SK-N-DZ (cell line): Measurements from ENCODE around the gene EP400.

Experiments used
- DNase-seq: peaks from one replicate; pipeline ENCODE4 v3.0.0-alpha.2; 2015; ENCODE audit warnings: low spot score

The EP400 gene

DNA sequence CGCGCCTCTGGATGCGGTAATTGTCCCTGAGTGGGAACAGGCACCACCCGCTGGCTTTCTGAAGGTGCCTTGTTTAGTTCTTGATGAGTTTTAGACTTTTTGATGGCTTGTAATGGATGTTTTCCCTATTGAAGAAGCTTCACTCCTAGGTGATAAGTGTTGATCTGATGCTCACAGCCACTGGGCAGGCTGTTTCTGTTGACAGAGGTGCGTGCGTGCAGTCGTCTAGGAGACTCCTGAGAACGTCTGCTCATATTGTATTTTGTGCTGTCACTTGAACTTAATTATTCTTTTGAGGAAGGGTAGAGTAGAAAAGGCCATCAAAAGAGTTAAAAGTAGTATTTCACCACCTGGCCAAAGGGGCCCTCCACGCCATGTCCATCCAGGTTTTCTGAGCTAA is 70.5 kb downstream of the EP400 start:
- no peak for DNase-seq

DNA sequence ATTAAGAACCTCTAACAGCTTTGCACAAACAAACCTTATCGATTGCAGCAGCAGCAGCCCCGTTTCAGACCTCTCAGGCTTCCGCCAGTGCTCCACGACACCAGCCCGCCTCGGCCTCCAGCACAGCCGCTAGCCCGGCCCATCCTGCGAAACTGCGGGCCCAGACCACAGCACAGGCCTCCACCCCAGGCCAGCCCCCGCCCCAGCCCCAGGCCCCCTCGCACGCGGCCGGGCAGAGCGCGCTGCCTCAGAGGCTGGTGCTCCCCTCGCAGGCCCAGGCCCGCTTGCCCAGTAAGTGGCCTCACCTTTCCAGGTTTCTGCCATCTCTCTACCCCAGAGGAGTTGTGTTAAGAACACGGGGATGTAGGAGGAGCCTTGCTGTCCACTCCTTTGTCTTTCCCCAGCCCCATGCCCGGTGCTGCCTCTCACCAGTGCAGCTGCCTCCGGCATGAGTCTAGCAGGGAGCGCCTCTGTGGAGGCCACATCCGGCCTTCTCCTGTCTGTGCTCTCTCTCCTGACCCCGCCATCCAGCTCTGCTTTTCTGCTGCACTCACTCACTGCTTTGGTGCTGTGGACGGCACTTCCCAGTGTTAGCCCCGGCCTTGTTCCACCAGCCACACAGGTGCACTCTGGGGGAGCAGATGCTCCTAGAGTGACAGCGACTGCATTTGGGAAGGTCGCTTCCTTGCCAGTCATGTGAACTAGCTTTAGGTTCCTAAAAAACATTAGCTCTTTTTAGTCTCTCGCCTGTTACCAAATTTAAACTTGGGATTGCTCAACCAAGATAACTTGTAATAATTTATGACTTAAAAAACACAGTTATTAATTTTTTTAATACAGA is 71.5 kb downstream of the EP400 start:
- no peak for DNase-seq

DNA sequence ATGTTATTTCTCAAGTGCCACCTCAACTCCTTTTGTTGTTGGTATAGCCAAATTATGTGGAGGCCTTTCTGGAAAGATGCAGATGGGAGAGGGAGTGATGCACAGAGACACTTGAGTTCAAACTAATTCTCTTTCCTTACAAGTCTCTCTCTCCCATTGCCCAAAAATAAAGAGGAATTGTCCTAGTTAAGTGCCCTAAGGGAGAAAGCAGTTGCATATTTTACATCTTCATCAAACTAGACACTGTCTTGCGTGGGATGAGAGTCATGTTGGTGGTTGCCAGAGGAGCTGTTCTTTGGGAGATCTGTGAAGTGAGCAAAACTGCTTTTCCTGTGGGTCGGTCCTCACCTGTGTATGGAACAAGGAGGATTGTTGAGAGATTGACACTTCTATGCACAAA is 72.2 kb downstream of the EP400 start:
- DNase-seq, result no peak

DNA sequence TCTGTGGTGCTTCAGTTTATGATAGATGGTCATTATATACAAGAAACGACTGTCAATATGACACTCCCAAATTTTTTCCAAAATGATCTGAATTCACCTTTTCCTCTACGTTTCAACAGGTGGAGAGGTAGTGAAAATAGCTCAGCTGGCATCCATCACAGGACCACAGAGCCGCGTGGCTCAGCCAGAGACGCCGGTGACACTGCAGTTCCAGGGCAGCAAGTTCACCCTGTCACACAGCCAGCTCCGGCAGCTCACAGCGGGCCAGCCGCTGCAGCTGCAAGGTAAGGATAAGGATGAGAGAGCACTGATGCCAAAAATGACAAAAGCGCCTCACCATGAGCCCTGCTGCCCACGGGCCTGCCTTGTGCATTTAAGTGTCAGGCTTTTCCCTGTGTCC is 73.9 kb downstream of the EP400 start:
- DNase-seq, result no peak

DNA sequence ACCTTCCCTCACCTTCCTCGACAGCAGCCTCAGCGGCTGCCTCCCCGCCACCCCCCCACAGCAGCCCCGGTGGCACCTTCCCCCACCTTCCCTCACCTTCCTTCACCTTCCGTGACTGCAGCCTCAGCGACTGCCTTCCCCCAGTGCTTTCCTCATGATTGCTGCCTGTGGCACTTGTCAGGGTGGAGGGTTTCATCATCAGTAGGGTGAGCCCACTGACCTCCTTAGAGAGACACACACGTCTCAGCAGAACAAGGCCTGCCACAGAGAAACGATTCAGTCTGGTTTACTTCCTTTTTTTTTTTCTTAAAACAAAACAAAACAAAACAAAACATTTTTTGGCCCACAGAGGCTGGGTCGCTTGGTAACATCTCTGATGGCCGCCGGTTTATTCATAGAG is 75.0 kb downstream of the EP400 start:
- DNase-seq, result no peak

DNA sequence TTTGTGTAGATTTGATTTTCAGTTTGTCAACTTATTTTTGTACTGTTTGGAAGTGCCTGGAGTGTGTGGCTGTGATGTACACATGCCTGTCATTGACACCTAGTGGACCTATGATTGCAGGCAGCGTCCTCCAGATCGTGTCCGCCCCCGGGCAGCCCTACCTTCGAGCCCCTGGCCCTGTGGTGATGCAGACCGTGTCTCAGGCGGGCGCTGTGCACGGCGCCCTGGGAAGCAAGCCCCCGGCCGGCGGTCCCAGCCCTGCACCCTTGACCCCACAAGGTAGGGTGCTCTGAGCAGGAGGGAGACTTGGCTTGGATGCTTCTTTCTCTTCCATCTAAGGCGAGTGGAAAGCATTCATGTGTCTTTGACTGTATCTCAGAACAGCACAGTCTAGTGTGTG is 75.8 kb downstream of the EP400 start:
- DNase-seq, result no peak

DNA sequence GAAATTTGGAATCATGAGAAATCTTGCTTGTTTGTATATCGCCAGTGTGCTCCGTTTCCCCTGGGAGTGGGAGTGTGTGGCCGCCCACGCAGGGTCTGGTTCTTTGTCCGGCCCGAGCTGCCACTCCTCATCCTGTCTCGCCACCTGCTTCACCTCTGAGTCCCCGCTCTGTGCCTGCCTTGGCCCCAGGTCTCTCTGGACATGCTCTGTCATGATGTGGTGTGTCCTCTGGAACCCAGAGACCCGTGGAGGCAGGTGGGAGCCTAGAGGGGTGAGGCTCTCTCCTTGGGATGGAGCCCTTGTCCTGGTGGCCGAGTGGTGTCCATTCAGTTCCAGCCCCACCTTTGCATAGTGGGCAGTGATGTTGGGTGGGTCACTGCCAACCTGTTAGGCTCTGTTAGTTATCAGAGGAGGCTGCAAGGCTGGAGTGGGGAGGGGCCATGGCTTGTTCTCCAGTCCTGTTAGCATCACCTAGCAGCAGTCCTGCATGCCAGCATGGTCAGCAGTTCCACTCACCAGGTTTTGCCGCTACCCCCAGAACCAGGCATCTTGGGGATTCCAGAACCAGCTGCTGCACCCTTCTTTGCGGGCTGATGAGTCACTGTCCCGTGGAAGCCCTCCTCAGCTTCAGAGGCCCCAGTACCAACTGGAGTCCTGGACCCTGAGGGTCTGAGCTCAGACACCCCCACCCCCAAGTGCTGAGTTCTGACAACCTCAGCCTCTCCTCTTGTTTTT is 76.5 kb downstream of the EP400 start:
- DNase-seq, result no peak

DNA sequence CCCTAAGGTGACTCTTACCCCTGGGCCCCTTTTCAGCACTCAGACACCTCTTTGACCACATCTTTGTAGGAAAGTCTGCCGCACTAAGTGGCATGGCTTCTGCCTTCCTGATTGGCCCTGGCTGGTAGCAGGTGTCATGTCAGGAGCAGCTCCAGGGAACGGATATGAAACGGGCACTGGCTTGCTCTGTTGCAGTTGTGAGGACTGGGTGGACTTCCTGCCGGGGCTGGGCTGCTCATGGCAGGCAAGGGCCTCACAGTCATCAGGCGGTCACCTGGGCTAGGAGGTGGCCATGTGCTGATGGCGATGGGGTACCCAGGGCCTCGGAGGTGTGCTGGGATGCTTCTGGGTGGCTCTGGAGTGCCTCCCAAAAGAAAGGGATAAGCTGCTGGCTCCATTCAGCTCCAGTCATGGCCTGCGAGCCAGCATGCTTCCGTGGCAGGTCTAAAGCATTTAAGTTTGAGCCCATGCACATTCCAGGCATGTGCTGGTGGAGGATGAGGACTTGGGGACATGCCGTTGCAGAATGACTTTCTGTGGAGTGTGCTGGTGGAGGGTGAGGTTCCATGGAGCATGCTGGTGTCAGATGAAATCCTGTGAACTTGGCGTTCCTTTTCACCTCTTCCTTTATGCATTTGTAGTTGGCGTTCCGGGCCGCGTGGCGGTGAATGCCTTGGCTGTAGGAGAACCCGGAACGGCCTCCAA is 77.2 kb downstream of the EP400 start:
- DNase-seq, result no peak

DNA sequence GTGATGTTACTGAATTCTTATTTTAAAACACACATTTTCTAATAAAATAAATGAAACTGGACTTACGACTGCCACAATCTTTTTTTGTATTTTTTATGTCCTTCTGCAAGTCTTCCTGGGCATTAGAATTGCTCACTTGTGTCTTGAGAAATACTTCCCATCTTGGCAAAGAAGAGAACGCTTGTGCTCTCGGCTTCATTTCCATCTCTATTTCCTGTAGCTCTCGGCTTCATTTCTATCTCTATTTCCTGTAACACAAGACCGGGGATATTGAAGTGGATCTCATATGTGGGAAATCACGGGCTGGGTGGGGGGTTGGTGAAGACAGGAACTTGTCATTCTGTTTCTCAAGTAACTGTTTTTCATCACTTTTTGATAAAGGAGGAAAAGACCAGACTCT is 77.9 kb downstream of the EP400 start:
- DNase-seq, result no peak

DNA sequence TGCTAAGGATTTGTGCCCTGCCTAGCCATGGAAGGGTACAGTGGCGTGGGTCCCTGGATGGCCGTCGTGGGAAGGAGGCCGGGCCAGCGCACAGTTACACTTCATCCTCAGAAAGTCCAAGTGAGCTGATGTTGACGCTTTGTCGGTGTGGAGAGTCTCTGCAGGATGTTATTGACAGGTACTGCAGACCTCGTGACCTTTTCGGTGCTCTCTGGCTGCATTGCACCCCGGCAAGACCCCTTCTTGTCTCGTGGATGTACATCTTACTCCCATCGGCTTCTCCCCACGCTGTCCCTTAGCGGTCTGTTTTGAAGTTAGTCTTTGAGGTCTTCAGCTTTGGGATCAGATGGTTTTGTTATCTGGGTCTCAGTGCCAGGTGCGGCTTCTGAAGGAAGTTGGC is 78.4 kb downstream of the EP400 start:
- DNase-seq, result no peak

DNA sequence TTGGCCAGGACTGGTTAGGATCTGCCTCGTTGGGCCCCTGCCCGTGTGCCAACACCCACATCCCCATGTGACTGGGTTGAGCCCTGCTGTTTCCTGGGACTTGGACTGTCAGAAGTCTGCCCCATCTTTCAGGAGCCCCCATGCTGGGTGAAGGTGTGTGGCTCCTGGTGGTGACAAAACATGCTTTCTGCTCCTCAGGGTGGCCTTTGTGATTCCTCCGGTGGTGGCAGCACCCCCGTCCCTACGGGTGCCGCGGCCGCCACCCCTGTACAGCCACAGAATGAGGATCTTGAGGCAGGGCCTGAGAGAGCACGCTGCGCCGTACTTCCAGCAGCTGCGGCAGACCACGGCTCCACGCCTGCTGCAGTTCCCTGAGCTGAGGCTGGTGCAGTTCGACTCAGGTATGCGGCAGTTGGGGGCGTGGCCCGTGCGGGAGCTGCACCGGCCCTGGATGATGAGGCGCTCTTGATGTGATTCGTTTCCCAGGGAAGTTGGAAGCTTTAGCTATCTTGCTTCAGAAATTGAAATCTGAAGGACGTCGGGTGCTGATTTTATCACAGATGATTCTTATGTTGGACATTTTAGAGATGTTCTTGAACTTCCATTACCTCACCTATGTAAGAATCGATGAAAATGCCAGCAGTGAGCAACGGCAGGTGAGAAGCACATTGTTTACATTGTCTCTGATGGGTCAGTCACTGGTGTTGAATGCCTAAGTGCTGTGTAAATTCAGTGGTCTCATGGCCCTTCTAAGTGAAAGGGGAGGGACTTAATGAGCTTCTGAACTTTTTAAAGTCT is 80.0 kb downstream of the EP400 start:
- no peak for DNase-seq

DNA sequence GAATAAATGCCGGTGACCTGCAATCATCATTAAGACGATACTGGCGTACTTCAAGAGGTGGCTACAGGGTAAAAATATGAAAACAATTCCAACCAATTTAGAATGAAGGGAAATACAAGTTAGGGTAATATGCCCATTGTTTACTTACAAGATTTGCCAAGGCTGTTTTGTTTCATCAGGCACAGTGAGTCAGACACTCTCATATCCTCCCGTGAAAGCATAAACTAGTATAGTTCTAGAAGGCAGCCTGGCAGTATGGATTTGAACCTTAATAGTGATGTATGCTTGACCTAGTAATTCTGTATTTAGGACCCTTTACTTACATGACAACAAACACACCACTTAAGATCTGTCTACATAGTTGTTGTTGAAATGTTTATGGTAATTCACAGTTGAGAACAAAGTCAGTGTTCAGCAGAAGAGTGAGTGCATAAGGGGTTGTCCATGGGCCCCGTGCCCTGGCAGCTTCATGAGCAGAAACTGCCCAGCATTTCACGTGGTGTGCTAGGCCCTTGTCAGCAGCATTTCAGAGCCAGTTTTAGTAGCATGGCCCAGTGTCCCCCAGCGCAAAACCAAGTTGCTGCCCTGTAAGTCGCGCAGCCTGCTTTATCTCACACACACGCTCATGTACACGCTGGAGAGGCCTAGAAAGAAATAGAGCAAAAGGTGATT is 80.8 kb downstream of the EP400 start:
- no peak for DNase-seq

DNA sequence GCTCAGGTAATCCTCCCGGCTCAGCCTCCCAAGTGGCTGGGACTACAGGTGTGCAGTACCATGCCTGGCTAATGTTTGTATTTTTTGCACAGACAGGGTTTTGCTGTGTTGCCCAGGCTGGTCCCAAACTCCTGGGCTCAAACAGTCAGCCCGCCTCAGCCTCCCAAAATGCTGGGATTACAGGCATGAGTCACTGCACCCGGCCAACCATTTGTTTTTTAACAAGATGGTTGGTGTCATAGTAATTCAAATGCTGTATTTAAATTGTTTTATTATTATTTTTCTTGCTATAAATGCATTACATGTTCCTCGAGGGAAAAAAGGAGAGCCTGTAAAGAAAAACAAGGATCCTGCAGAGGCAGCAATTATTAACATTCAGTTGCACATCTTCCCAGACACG is 83.9 kb downstream of the EP400 start:
- DNase-seq, result no peak

DNA sequence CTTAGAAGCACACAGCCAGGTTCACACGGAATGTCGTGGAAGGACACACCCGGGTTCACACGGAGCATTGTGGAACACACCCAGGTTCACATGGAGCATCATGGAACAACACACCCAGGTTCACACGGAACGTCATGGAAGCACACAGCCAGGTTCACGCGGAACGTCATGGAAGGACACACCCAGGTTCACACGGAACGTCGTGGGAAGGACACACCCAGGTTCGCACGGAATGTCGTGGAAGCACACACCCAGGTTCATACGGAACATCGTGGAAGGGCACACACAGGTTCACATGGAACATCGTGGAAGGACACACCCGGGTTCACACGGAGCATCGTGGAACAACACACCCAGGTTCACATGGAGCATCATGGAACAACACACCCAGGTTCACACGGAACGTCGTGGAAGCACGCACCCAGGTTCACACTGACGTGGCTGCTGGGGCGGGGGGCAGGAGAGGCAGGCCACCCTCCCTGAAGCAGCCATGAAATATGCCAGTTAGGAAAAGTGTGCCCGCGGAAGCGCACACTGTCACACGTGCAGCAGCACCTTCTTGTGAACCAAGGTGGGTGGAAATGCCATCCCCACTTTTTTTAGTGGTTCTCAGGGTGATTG is 86.4 kb downstream of the EP400 start:
- no peak for DNase-seq

DNA sequence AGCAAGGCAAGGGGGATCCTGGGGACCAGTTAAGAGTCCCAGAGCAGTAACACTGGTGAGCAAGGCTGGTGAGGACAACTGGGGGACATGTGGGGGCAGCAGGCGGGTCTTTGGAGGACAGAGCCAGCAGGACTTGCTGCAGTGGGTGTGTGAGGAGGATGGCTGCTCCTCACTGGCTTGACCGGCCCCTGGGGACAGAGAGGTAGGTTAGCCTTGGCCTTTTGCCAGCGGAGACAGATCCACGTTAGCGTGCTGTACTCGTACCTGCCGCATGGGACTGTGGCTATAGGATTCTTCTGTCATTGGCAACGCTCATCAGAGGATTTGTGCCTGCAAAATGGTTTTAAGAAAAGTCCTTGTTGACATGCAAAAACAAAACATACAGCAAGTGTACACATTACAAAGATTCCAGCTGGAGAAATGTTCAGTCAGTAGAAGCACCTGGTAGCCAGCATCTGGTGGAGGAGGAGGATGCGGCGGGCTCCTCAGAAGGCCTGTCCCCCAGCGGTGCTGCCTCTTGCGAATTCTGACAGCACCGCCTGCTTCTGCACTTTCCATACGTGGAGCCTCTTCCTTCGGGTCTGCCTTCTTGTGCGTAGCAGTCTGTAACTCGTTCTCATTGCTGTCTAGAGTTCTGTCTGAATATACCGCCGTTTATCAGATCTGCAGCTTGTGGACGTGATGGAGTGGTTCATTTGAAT is 91.3 kb downstream of the EP400 start:
- DNase-seq, result no peak

DNA sequence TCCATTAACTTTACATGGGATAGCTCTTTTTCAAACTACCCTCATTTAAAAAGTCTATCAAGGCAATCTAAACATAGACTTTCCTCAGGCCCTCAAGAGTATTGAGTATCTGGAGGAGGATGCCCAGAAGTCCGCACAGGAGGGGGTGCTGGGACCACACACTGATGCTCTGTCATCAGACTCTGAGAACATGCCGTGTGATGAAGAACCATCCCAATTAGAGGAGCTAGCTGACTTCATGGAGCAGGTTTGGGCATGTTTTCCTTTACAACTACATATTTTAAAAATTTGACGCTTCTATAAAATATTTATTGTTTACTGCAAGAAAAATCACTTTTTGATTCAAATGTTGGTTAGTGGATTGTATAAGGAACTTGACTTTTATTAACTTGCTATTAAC is 93.5 kb downstream of the EP400 start:
- DNase-seq, result no peak

DNA sequence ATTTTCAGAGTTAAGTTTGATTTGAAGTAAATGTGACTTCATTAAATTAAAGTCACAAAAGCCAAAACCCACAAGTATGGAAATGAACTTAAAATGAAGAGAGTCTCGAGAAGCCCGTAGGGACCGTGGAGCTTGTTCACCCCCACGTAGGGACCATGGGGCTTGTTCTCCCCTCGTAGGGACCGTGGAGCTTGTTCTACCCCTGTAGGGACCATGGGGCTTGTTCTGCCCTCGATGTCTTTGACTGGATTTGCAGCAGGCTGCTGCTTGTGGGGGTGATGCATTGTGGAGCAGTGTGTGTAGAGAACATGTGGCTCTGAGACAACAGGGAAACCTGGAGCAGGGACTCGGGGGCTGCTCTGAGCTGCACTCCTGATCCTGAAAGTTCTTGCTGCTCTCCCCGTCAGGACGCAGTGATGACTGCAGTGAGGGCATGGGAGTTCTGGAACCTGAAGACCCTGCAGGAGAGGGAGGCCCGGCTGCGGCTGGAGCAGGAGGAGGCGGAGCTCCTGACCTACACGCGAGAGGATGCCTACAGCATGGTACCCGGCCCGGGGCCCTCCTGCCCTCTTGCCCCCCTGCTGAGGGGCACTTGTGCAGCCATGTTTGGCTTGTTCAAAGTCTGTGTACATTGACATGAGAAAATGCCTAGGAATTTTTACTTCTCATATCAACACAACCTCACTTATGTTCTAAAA is 94.2 kb downstream of the EP400 start:
- DNase-seq, result no peak

DNA sequence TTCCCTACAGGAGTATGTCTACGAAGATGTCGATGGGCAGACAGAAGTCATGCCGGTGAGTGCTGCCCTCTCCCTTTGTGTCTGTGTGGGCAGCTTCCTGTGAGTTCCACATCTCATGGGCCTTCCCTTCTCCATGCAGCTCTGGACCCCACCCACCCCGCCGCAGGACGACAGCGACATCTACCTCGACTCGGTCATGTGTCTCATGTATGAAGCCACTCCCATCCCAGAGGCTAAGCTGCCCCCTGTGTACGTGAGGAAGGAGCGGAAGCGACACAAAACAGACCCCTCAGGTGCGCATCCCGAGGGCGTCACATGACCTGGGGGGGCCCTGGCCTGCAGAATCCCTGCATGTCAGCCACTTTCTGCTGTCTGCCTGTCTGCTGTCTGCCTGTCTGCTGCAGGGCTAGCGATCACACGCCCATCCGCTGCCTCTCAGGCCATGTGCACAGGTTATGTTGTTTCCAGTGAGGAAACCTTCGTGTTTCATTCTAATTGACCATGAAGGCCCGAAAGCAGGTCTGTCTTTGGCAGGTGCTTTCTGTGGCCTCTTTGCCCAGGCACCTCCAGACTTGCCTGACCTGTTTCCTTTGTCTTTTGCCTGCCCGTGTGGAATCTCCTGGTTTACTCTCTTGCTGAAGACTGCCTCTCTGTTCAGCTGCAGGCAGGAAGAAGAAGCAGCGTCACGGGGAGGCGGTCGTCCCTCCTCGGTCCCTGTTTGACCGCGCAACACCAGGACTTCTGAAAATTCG is 95.1 kb downstream of the EP400 start:
- DNase-seq, result no peak

DNA sequence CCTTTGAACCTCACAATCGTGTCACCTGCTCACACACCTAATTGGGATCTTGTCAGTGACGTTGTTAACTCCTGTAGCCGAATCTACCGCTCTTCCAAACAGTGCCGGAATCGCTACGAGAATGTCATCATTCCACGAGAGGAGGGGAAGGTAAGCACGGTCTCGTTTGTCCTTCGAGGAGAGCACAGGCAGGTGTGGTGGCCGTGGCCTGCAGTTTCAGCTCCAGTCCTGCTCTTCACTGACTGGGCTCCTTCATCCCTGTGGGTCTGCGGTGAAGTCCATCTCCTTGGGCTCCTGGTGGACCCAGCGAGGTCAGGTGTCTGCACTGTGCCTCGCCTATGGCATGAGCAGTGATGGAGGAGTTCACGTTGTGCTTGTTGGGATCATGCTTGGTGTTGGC is 96.0 kb downstream of the EP400 start:
- no peak for DNase-seq
